Right renal pelvis (tissue), 4 donors: ENCODE measurements around the gene CYBA. TPM values are rescaled to one million over a fixed set of nuclear protein-coding genes. Genes with fewer than 3 reads are reported as not detected.
A peak's percentile ranks its signal among the peaks of the same experiment; 100 is the strongest.
"Not testable (repeated sequence)": the region's sequence is repeated elsewhere in the genome, so short reads cannot be mapped to it uniquely, and the experiment has no call there.

ENCODE experiments used
- DNase-seq, 4 donors: peaks; one replicate each; pipeline ENCODE4 v3.0.0-alpha.2; 2013; ENCODE audit warnings: low read depth in 4 of 4, low spot score in 3 of 4, missing footprints in 1 of 4
- polyA plus RNA-seq, 4 donors: library from polyadenylated mRNA; unstranded; fragments of 120-200 nt; gene quantifications; one replicate each; pipeline ENCODE4 v1.2.1, GENCODE V29; 2013; ENCODE audit not compliant: insufficient read length in 4 of 4

The CYBA gene
- polyA plus RNA-seq, 4 donors, result 102 to 202 (median 108) TPM

DNA sequence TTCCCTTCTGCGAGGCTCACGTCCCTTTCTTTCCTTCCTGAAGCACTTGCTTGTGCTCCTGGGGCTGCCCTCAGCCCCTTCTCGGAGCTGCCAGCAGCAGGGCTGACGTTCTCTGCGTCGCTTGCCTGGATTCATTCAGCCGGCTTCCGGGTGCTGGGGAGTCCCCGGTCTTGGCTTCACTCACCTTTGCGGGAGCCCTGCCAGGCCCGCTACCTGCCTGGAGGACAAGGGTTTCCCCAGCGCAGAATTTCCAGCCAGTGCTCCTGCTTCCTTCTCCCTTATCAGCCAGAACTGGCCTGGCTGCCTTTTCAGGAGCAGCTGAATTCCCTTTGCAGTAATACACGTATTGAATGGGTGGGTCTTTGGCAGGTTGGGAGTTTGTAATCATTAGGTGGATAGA is 34.5 kb downstream of the CYBA start:
- no peak for DNase-seq

DNA sequence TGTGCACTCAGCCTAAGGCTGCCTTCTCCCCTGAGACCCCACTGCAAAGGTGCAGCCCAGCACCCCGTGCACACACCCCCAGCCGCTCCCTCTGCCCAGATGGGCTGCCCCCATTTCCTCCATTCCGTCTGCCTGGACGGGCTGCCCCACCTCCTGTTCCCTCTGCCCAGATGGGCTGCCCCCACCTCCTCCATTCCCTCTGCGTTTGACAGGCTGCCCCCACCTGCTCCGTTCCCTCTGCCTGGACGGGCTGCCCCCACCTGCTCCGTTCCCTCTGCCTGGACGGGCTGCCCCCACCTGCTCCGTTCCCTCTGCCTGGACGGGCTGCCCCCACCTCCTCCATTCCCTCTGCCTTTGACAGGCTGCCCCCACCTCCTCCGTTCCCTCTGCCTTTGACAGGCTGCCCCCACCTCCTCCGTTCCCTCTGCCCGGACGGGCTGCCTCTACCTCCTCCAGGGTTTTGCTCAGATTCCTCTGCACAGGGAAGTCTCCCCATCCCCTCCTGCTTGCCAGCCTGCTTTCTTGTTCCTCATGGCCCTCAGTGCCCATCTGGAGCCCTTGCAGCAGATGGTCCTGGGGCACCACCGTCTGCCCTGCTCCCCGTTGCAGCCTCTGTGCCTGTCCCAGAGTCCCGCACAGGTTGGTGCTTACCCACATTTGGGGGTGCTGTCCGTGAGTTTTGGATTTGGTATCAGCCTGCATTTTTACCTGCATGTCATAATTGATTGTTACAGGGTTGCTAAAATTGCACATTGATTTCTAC is 35.9 kb downstream of the CYBA start:
- DNase-seq, result no peak

DNA sequence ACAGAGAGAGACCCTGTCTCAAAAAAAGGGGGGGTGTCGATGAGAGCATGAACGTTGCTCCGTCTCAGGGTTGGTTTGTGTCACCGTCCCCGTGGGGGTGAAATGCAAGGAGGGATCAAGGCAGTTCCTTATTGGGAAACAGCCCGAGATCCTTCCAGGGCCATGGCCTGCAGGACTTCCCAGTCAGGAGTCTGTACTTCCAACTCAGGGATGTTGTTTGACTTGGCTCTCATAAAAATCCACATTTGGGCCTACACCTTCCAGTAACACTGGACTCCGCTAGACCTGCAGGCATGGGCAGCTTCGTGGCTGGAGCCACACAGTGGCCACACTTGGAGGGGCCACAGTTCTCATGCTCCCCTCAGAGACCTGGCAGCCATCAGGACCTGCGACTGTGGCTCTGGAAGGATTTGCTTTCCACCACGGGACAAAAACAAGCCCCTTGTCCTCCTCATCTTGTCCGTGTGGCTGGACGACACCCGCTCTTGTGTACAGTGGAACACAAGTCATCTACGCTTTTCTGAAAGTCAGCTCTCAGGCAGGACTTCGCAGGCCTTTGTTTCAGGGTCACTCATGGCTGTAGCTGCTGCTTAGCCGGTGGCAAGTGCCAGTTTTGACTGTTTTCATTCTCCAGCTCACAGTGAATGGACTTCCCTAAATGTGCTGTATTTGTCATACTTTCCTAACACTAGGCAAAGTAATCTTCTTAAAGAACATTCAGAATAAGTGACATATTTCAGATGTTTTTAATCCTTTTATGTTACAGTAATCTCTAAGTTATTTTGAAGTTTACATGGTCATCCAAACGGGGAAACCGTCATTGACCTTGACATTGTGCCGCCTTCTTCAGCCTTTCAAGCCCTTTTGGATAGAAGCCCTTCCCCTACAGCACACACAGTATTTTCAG is 36.7 kb downstream of the CYBA start:
- DNase-seq, result no peak

GRCh38 chr16:88613293-88613692 is 37.6 kb downstream of the CYBA start:
- no peak for DNase-seq

DNA sequence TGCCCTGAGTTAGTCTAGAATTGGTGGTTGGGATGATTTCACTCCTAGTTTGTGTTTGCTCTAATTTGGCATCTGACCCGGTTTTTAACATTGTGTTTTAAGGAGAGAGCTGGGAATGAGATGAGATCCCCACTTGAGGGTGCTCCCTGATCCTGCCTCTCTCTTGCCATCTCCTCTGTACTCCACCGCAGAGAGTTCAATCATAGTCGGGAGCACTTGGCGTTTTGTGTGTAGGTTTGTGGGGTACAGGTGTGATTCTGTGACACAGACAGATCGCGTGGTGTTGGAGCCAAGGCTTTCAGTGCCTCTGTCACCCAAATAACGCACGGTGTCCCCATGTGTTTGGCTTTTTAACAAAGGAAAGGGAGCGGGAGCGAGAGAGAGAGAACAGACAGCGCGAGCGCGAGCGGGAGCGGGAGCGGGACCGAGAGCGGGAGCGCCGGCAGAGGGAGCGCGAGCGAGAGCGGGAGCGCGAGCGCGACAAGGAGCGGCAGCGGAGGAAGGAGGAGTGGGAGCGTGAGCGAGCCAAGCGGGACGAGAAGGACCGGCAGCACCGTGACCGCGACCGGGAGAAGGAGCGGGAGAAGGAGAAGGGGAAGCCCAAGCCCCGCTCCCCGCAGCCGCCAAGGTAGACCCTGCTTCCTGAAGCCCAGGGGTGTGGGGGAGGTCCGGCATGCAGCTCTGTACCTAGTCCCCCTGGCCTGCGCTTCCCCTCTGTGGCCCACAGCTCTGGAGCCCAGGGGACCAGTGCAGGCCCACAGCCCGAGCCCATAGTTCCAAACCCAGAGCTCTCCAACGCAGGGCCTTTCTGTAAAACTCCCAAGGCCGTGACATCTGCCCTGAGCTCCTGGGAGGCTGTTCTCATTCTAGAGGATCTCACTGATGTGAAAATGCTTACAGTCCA is 39.7 kb downstream of the CYBA start:
- peak in 2 of 4 donors; percentile 12 to 58 for DNase-seq

- DNase-seq, result no peak
These were observed 40.8 kb downstream of the CYBA start for GRCh38 chr16:88610080-88610479.

- not testable (repeated sequence) for DNase-seq
These were observed 41.4 kb downstream of the CYBA start for GRCh38 chr16:88609426-88609825.

DNA sequence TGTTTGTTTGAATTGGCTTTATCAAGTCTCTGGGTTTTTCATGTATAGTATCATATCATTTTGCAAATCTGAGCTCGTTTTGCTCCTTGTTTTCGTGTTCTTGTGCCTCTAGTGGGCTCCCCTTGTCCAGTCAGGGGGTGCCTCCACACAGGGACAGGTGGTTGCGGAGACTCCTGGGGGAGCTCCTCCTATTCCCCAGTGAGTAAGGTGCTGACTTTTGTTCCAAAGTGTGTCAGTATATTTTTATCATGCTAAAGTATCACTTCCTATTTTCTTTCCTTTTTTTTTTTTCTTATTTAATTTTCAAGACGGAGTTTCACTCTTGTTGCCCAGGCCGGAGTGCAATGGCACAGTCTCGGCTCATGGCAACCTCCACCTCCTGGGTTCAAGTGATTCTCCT is 42.8 kb downstream of the CYBA start:
- DNase-seq, result no peak

- no peak for DNase-seq
These were observed 44.6 kb downstream of the CYBA start for GRCh38 chr16:88606148-88606757.

GRCh38 chr16:88605186-88606147 is 45.4 kb downstream of the CYBA start:
- no peak for DNase-seq

DNA sequence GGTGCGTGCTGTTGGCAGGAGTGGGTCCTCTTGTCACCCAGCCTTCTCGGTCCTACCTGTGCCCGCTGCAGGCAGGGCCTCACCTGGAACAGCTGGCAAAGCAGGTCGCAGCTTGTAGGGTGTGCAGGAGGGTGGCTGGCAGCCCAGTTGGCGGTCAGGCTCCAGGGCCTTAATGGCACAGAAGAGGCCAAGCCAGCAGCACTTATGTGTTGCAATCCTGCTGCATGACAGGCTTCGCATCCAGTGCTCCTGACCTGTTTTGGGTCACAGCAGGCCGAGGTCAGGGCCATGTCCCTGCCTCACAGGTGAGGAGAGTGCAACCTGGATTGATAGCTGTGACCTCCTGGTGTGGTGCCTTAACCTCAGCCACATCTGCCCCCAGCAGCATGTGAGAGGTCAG is 48.8 kb downstream of the CYBA start:
- no peak for DNase-seq

GRCh38 chr16:88601313-88602036 is 49.4 kb downstream of the CYBA start:
- DNase-seq, result no peak

DNA sequence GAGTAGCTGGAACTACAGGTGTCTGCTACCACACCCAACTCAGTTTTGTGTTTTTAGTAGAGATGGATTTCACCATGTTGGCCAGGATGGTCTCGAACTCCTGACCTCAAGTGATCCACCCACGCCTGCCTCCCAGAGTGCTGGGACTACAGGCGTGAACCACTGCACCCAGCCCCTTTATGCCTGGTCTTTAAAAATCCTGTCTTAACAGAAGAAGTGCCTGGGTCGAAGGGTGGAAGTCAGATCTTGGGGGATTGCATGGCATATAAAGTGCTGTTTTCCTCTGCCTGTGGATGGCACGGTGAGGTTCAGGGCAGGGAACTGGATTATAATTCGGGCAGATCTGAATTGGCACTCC is 50.3 kb downstream of the CYBA start:
- no peak for DNase-seq

DNA sequence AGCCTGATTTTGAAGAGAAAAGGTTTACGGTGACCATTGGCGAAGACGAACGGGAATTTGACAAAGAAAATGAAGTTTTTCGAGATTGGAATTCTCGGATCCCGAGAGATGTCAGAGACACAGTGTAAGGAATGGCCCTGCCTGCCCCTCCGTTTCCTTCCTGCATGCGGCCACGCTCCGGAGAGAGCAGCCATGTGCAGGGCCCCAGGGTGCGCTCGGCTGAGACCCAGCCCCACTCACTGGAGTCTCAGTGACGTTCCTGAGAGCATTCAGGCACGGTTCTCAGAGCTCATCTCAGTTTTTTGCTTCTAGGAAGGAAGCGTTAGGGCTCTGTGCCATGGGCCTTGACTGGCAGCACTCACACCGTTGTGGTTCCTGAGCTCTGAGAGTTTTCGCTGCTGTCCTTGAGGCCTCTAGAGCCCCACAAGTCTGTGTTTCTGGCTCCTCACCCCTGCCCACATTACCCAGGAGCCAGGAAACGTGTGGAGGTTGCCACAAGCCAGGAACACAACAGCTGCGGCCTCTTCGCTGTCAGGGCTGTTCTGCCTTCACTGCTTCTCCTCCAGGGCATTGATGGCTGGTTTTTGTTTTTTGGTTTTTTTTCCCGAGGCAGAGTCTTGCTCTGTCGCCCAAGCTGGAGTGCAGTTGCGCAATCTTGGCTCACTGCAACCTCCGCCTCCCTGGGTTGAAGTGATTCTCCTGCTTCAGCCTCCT is 50.9 kb downstream of the CYBA start:
- no peak for DNase-seq

- no peak for DNase-seq
These were observed 51.6 kb downstream of the CYBA start for GRCh38 chr16:88599092-88599733.

DNA sequence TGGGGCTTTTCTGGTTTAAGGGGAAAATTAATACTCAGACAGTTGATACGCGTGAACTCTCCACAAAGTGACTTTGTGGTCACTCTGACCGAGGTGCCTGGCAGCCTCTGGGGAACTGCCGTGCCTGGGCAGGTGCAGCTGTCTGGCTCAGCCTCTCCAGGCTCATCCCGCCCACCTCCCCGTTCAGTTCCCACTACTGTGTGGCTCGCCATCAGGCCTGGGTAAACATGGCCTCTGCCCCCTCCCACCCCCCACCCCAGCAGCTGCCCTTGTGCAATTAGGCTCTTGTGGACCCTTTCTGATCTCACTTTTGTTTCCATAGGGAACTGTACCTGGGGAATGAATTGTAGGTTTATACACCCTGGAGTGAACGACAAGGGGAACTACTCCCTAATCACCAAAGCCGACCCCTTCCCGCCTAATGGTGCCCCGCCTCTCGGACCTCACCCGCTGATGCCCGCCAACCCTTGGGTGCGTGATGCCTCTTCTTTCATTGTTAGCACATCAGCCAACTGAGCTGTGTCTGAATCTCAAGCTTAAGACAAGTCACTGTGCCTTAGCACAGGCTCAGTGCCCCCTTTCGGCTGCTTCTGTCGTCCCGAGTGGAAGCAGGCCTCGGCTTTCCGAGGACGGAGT is 52.9 kb downstream of the CYBA start:
- no peak for DNase-seq

- DNase-seq, result no peak
These were observed 54.4 kb downstream of the CYBA start for GRCh38 chr16:88596483-88596882.
